Liver (tissue), 3 donors: ENCODE measurements around the gene AGBL5.

ENCODE experiments used
- GABPA ChIP-seq, 2 donors: IDR thresholded peaks in 1 of 2; conservative IDR thresholded peaks in 1 of 2; 2 replicates each; pipeline ENCODE4 v1.6.1; 2016; ENCODE audit warnings: antibody characterized with exemption in 2 of 2, mild to moderate bottlenecking in 1 of 2, moderate library complexity in 1 of 2
- JUND ChIP-seq, 2 donors: IDR thresholded peaks; 2 replicates each; pipeline ENCODE4 v1.6.1; 2016; ENCODE audit warnings: antibody characterized with exemption in 2 of 2
- YY1 ChIP-seq: IDR thresholded peaks from 2 replicates; pipeline ENCODE4 v1.6.1; 2016; ENCODE audit warnings: antibody characterized with exemption, mild to moderate bottlenecking
- TF ChIP-seq, protein P1 (sequence below): fragments of 150-350 bp; IDR thresholded peaks from 2 replicates; pipeline ENCODE4 v1.5.1; 2017; ENCODE audit warnings: improper control_type of control experiment, low read depth, low read length; ENCODE audit not compliant: missing input control
- donor health status: healthy.
- donor health status: healthy.

DNA sequence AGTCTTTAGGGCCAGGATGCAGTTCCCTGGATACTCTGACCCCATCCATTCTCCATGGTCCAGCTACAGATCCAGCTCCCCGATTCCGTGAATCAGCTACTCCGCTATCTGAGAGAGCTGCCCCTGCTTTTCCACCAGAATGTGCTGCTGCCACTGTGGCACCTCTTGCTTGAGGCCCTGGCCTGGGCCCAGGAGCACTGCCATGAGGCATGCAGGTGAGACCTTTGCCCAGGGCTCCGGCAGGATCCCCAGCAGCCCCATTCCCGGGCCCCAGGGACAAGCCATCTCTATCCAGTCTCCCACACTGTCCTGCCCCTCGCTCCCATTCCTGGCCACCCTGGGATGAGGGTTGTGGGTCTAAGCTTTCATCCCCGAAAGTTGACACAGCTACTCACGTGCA is 11.2 kb upstream of the AGBL5 start:
- TF ChIP-seq, protein P1, sequence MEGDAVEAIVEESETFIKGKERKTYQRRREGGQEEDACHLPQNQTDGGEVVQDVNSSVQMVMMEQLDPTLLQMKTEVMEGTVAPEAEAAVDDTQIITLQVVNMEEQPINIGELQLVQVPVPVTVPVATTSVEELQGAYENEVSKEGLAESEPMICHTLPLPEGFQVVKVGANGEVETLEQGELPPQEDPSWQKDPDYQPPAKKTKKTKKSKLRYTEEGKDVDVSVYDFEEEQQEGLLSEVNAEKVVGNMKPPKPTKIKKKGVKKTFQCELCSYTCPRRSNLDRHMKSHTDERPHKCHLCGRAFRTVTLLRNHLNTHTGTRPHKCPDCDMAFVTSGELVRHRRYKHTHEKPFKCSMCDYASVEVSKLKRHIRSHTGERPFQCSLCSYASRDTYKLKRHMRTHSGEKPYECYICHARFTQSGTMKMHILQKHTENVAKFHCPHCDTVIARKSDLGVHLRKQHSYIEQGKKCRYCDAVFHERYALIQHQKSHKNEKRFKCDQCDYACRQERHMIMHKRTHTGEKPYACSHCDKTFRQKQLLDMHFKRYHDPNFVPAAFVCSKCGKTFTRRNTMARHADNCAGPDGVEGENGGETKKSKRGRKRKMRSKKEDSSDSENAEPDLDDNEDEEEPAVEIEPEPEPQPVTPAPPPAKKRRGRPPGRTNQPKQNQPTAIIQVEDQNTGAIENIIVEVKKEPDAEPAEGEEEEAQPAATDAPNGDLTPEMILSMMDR: no peak
- TF ChIP-seq YY1 (no peak), GABPA (IDR thresholded peaks at IDR 0.05 in 1 of 2, conservative IDR thresholded peaks at IDR 0.05 in 1 of 2) (no peak), JUND (IDR thresholded peaks at IDR 0.05) (no peak)
